HG03439 (cell line): ENCODE results near the gene EFNA3.

ENCODE experiments used
- ATAC-seq: cut with Tn5 transposase; IDR thresholded peaks from one replicate; pipeline ENCODE4 v1.9.1; 2021; ENCODE audit warnings: mild to moderate bottlenecking, moderate library complexity; ENCODE audit not compliant: unreplicated experiment

EFNA3 gene

GRCh38 chr1:155083052-155083541, 4.5 kb downstream of the EFNA3 start:
- ATAC-seq: no peak

DNA sequence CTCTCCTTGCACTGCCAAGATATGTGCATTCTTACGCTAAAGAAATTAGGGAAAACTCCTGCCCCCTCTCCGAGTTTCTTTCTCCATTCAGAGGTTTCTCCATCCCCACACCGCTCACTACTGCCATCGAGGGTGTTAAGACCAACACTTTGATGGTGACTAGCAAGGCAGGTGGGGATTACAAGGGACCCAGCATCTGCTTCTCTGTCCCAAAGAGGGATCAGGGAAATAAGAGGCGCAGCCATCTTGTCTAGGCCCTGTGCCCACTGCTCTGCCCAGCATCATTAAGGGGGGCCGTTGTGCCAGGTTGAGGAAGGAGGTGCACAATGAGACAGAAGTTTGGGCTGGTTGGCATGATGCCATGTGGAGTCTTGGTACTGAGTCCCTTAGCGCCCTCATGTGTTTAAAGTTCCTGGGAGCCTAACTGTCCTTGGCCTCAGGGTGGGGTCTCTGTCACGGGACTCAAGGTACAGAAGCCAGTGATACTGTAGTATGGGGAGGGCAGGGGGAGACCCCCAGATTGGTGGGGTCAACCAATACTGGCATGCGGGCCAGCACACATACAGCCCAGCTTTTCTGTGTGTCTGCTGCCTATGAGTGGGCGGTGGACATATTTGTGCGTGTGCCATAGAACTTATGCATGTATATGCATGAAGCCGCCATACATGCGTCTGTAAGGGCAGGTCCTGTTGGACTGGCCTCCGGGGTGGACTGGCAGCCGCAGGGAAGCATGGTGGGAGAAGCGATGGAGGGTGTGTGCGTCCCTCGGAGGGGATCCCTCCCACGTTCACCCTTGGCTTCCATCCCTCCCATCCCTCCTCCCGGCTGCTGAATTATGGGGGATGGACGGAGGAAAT, 5.5 kb downstream of the EFNA3 start:
- ATAC-seq: peak; percentile 3

- ATAC-seq: peak; percentile 70
These were observed 6.3 kb downstream of the EFNA3 start for GRCh38 chr1:155084722-155085503.

DNA sequence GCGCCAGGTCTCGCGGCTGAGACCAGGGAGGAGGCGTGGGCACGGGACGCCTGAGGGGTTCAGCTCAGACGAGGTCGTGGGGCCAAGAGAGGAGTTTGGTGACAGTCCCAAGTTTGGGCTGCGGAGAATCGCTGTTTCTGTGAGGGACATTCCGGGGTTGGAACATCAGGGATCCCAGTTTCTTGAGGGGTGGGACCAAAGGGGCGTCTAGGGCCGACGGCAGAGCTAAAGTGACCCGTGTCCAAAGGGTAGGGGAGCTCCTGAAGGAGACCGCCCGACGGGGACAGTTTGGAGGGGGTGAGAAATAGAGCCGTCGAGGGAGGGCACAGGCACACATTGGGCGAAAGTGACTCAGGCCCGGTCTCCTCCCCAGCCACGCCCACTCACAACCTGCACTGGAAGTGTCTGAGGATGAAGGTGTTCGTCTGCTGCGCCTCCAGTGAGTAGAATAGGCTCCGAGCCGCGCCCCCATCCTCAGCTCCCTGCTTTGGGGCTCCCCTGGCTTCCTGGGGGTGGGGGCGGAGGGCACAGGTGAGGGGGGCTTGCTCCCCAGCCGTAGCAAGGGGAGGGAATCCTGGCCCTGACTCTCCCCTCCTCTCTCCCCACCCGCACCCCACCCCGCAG, 7.0 kb downstream of the EFNA3 start:
- no peak for ATAC-seq

GRCh38 chr1:155086128-155086741, 7.6 kb downstream of the EFNA3 start:
- no peak for ATAC-seq

GRCh38 chr1:155086856-155087535, 8.4 kb downstream of the EFNA3 start:
- ATAC-seq: no peak

DNA sequence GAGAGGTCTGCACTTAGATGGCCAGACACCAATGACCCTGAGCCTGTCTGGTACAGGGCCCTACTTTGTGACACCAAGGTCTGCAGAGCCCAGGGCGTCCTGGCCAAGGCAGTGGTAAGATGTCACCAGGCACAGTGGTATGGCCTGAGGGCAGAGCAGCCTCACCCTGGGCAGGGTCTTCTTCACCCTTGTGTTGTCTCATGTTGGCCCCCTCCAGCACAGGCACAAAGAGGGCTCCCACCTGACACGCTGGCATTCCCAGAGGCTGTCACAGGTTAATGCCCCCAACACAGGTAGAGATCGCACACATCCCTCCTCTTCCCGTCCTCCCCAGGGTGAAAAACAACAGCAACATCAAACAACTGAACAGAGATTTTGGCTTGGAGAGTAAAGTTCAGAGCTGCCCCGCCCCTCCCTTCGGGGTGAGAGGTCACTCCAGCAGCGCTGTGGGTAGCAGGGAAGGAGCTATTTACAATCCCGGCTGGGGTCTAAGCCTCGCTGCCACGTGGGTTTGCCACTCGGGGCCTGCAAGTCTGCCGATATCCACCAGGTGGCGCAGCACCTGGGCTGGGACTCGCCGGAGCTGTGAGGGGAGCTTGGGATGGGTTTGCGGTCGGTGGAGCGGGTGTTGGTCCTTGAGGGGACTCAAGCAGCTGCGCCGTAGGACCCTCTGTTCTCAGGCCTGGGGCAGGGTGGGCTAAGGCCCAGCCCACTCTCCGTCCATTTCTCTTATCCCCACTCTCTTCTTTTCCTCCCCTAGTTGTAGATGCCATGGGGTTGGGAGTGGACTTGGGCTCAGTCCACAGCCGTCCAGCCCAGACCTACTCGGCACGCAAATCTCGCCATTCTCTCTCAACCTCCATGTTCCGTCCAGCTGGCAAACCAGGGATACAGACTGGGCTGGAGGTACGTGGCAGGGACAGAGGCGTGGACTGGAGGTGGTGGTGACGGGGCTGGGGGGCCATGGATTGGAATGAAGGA, 12.7 kb downstream of the EFNA3 start:
- no peak for ATAC-seq

GRCh38 chr1:155092131-155092530, 13.5 kb downstream of the EFNA3 start:
- no peak for ATAC-seq

GRCh38 chr1:155092641-155093040, 14.0 kb downstream of the EFNA3 start:
- ATAC-seq: no peak

- ATAC-seq: no peak
These were observed 15.4 kb downstream of the EFNA3 start for GRCh38 chr1:155093911-155094621.

DNA sequence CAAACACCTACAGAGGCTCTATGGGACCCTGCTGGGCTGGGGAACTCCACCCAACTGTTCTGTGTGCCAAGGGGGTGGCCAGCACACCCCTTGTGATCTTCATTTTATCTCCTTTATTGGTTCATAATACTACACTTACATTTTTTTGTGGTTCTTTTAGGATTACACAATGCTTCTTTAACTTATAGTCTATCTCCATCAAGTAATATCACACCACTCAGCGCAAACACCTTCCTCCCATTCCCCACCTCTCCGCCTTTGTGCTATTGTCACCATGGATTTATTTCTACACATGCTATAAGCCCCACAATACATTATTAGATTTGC, 15.9 kb downstream of the EFNA3 start:
- ATAC-seq: no peak

DNA sequence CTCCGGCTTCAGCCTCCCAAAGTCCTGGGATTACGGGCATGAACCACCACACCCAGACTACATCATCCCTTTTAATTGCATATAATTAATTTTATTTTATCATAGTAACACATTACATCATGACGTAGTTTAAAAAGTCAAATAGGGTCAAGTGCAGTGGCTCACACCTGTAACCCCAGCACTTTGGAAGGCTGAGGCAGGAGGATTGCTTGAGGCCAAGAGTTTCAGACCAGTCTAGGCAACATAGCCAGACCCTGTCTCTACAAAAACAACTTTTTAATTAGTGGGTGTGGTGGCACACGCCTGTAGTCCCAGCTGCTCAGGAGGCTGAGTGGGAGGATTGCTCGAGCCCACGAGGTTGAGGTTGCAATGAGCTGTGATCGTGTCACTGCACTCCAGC, 20.7 kb downstream of the EFNA3 start:
- ATAC-seq: no peak

DNA sequence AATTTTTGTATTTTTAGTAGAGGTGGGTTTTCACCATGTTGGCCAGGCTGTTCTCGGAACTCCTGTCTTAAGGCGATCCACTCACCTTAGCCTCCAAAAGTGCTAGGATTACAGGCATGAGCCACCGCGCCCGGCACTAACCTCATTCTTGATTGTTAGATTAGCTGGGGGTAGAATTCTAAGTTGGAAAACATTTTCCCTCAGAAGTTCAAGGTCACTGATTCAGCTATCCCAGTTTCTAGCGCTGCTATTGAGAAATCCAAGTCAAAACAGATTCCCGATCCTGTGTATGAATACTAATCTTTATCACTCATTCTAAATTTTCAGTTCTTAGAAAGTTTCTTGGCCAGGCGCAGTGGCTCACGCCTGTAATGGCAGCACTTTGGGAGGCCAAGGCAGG, 24.7 kb downstream of the EFNA3 start:
- no peak for ATAC-seq

DNA sequence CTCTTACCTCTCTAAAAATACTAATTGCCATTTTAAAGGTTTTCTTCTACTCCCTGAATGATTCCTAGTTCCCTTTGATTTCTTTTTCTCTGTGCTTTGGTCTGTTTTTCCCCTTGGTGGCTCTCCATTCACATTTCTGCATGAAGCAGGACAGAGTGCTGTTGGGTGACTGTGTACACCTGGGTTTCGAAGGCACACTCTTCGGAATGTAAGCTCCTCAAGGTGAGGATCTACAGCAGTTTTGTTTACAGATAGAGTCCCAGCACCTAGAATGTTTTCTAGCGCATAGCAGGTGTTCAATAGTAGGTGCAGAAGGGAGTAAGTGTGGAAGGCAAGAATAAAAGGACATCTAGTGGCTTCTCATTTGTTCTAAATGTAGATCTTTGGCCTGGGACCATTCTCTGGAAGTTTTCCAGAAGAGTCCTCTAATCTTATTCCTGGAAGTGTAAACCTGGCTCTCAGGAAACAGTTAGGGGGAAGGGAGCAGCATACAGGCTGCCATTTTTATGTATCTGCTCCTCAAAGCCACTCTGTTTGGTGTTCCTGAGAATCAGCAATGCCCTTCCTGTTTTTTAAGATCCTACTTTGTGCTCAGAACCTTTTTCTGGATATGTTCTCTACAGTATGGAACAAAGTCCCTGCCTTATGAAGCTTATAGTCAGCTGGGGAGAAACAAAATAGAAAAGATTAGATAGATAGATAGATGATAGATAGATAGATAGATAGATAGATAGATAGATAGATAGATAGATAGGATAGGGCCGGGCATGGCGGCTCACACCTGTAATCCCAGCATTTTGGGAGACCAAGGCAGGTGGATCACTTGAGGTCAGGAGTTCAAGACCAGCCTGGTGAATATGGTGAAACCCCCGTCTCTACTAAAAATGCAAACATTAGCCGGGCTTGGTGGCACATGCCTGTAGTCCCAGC, 26.2 kb downstream of the EFNA3 start:
- no peak for ATAC-seq

GRCh38 chr1:155105604-155106011, 27.0 kb downstream of the EFNA3 start:
- ATAC-seq: no peak

- no peak for ATAC-seq
These were observed 28.2 kb downstream of the EFNA3 start for GRCh38 chr1:155106862-155107261.

DNA sequence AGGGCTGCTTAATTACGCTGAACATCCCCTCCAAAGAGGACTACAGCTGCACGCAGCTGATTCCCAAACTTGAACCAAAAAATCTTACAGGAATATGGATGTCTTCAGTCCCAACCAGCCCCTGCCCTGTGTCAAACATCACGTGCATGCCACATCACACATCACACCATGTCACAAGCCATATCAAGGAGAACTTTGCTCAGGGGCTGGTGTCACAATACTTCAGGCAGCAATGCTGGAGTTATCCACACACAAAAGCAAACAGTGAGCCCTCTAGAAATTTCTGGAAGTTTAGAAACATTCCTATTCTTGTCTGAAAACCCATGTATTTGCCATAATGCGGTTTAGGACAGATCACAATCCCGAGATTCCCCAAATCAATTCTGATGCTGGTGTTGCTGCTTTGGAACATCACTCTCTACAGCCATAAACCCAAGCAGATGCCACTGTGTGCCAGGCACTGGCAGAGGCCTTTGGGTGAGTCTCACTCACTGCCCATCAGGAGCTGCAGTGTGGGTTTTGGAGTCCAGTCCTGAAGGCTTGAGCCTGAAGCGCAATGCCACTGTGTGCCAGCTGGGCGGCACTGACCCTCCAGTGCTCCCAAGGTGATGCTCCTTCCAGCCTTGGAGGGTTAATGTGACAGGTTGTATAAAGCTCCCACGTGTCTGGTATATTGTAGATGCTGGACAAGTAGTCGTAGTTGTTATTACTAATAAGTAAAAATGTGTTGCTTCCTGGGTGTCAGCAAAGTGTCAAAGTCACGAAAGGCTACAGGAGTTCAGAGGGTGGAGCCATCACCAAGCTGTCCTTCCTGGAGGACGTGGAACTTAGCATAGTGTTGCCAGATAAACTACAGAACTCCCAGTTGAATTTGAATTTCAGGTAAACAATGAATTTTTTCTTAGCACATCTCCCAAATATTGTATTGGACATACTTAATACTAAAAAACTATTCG, 28.9 kb downstream of the EFNA3 start:
- no peak for ATAC-seq
